Neural progenitor cell (in vitro differentiated cells): Measurements from ENCODE around the gene ALK.

Experiments used
- EZH2 ChIP-seq: fragments of 200-600 bp; sonication (generic); IDR thresholded peaks from 2 replicates; pipeline ENCODE4 v1.6.1; 2017; ENCODE audit warnings: antibody characterized with exemption, mild to moderate bottlenecking, moderate library complexity
- EZH2phosphoT487 ChIP-seq: fragments of 200-600 bp; sonication (generic); IDR thresholded peaks from 2 replicates; pipeline ENCODE4 v1.6.1; 2017; ENCODE audit warnings: antibody characterized with exemption
- TF ChIP-seq, protein P1 (sequence below): fragments of 200-600 bp; sonication (generic); IDR thresholded peaks from 2 replicates; pipeline ENCODE4 v1.5.1; 2017; ENCODE audit warnings: antibody characterized with exemption, mild to moderate bottlenecking

DNA sequence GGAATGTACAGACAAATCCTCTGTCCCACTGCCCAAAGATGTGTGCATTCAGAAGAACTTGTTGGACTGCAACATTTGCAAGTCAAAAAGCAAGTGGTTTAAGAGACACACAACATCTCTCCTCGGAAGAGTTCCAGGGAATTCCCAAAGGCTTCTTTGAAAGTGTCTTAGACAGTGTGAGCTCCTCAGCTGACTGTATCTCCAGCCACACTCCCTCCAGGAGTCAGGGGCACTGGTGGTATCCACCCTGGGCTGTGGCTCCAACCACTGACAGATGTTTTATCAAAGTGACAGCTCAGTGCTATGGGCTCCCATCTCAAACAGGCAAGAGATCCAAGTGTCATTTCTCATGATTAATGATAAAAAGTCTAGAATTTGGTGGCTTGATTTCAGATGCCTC lies 48.5 kb downstream of the ALK start:
- TF ChIP-seq EZH2: no peak
- TF ChIP-seq, protein P1, sequence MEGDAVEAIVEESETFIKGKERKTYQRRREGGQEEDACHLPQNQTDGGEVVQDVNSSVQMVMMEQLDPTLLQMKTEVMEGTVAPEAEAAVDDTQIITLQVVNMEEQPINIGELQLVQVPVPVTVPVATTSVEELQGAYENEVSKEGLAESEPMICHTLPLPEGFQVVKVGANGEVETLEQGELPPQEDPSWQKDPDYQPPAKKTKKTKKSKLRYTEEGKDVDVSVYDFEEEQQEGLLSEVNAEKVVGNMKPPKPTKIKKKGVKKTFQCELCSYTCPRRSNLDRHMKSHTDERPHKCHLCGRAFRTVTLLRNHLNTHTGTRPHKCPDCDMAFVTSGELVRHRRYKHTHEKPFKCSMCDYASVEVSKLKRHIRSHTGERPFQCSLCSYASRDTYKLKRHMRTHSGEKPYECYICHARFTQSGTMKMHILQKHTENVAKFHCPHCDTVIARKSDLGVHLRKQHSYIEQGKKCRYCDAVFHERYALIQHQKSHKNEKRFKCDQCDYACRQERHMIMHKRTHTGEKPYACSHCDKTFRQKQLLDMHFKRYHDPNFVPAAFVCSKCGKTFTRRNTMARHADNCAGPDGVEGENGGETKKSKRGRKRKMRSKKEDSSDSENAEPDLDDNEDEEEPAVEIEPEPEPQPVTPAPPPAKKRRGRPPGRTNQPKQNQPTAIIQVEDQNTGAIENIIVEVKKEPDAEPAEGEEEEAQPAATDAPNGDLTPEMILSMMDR: no peak
- TF ChIP-seq EZH2phosphoT487: no peak
